ENCODE results near the gene UBN2.
"Not testable (repeated sequence)": the region's sequence is repeated elsewhere in the genome, so short reads cannot be mapped to it uniquely, and the experiment has no call there.

UBN2 gene

DNA sequence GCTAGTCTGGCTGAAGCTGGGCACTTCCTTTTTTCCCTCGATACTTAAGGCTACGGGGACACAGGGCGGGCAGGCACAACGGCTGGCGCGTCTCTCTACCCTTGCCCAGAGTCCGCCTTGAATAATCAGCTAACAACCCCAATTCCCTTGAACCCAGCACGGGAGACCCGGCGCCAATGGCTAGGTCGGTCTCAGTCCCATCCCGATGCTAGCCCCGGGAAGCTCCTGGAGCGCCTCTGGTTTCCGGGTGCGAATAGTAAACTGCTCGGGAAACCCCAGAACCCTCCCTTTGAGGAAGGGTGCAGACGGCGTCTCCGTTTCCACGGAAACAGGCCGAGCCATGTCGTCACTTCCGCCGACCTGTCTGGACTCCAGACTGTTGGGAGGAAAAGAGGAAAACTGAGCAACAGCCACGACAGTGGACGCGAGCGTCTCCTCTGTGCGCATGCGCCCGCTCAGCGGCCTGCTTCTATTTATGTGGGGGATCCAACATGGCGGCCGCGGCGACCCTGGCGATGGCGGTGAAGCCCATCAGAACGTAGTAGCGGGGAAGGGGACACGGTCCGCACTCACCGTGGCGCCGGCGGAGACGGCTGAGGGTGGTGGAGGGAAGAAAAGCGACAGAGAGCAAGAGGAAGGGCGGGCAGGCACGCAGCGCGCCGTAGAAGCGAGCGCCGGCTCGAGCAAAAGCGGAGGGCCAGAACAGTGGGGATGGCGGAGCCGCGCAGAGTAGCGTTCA lies at the start of gene UBN2:
TSS of gene UBN2 (plus strand) at position 464 of the 739 bp plus-strand sequence. CDS start at position 712, 248 bp downstream.
- DNase-seq: peak; percentile 91

DNA sequence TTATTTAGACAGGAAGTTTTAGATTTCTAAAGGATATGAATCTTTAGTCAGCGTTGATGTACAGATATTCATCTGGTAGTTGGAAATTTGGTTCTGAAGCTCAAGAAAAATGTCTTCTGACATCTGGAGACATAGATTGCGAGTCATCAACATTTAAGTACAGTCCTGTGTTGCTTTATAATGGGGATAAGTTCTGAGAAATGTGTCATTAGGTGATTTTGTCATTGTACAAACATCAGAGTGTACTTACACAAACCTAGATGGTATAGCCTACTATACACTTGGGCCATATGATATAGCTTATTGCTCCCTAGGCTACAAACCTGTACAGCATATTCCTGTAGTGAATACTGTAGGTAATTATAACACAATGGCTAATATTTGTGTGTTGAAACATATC lies 49.6 kb upstream of the UBN2 start:
- no peak for DNase-seq

DNA sequence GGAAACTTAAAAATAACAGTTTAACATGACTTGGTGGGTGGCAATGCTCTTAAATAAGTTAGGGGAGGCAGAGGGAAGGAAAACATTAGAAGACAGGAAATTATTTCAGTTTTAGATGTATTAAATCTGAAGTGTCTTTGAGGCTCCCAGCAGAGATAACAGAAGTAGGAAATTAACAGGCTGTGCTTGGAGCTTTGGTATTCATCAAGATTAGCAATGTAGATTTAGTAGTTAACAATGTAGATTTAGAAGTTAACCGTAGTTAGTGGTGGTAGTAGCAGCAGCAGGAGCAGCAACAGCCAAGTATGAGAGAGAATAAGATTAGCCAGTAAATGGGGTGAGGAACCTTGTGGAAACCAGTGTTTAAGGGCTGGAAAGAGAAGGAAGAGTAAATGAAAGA lies 48.7 kb upstream of the UBN2 start:
- no peak for DNase-seq

DNA sequence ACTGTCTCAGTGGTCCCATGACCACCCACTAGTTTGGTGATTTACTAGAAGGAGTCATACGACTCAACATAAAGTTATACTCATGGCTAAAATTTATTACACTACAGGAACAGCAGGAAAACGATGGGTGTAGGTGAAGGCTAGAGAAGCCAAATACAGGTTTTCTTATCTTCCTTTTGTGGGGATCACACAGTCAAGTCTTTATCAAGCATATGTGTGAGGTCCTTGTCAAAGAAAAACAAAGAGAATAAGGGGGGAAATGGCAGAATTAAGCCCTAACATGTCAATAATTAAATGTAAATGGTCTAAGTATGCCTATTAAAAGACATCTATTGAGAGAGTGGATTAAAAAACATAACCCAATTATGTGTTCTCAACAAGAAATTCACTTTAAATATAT lies 47.8 kb upstream of the UBN2 start:
- no peak for DNase-seq

DNA sequence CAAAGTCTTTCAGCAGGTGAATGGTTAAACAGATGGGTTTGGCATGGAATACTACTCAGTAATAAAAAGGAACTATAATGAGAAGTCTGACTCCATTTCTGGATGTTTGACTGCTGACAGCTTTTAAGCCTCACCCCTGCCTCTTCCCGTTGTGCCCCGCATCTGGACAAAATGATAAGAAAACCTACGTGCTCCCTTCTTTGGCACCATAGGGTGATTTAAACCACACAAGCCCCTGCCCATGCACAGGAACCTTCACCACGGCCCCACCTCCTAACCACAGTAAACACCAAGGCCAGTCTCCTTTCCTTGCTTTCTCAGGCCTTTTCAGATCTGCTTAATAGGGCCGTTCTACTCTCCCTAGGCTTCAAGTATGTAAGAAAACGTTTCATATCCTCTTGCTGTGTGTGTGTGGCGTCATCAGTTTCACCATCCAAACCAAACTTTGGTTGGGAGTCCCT lies 47.1 kb upstream of the UBN2 start:
- no peak for DNase-seq

DNA sequence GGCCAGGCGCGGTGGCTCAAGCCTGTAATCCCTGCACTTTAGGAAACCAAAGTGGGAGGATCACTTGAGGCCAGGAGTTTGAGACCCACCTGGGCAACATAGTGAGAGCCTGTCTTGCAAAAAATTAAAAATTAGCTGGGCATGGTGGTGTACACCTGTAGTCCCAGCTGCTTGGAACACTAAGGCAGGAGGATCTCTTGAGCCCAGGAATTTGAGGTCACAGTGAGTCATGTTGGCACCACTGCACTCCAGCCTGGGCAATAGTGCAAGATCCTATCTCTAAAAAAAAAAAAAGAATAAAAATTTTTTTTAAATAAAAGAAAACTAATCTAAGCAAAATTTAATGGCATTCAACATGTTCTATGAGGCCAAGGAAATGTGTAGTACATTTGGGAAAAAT lies 44.9 kb upstream of the UBN2 start:
- no peak for DNase-seq

DNA sequence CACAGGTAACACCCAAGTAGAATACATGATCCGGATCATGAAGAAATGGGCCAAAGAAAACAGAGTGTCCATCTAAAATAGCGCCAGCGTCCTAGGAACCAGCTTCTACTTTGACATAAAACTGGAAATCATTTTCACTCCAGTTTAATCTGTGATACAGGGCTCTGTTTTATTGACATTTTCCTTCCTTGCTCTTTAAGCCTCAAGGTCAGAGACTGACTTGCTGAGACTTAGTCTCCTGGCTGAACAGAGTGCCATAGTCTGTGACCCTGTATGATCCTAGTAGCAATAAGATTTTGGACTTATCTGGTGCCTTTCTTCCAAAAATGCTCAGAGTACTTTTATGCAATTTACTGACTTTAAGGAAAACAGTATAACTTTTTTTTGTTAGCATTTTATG lies 41.7 kb upstream of the UBN2 start:
- no peak for DNase-seq

DNA sequence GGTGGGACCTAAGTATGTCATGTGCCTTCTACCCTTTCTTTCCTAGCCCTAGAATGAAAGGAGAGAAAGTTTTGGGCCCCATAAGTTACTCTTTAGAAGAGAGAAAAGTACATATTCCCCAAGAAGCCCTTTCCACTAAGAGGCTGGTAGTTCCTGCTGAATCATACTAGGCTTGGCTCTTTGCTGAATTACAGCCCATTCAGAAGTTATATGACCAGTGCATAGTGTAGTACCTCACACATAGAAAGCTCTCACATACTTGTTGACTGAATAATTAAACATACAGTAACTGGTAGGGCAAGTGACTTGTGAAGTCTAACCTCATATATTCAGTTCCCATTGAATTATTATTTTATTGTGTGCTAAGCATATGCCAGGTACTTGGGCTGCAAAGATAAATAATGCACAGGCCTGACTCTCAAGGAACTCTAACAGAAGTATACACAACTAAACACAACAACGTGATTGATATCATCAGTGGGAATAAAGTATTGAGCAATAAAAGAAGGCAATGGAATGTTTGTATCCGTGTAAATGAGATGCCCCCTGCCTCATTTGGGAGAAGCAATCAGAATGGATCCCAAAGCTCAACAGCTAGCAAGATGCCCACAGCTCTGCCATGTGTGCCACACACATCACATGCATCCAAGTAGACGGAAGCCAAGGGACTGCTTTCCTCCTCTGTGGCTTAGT lies 38.9 kb upstream of the UBN2 start:
- no peak for DNase-seq

DNA sequence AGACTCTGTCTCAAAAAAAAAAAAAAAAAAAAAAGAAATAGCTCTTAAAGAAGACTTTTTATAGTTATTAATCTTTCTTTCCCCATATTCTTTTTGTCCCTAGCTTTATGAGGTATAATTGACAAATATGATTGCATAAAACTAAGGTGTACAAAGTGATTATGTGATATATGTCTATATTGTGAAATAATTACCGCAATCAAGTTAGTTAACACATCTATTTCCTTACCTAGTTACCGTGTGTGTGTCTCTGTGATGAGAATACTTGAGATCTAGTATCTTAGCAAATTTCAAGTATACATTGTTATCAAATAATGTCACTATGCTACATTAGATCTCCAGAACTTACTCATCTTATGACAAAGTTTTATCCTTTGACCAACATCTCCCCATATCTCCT lies 30.7 kb upstream of the UBN2 start:
- no peak for DNase-seq

DNA sequence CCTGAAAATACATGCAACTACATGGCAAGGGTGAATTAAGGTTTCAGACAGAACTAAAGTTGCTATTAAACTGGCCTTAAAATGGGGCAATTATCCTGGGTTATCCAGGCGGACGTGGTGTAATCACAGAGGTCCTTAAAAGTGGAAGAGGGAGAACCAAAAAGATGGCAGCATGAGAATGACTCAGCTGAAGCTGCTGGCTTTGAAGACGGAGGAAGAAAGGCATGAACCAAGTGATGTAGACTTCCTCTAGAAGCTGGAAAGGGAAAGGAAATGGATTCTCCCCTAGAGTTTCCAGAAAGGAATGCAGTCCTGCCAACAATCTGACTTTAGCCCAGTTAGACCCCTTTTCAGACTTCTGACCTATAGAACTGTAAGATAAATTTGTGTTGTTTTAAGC lies 27.0 kb upstream of the UBN2 start:
- no peak for DNase-seq

DNA sequence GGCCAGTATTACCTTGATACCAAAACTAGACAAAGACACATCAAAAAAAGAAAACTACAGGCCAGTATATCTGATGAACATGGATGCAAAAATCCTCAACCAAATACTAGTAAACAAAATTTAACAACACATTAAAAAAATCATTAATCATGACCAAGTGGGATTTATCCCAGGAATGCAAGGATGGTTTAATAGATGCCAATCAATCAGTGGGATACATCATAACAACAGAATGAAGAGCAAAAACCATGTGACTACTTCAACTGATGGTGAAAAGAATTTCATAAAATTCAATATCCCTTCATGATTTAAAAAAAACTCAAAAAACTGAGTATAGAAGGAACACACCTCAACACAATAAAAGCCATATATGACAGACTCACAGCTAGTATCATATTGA lies 25.2 kb upstream of the UBN2 start:
- DNase-seq: no peak

DNA sequence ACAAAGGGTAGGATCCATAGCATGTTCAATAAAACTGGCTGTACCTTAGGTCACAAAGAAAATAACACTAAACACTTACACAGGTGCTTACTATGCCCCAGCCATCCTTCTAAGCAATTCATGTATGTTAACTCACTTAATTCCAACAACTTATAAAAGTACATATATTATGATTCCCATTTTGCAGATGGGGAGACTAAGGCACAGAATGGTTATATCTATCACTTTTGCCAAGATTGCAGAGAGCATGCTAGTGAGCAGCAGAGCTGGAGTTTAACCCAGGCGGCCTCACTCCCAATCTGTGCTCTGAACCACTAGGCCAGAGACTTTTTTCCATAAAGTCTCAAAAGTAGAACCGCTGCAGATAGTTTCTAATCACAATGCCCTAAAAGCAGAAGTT lies 18.9 kb upstream of the UBN2 start:
- no peak for DNase-seq

DNA sequence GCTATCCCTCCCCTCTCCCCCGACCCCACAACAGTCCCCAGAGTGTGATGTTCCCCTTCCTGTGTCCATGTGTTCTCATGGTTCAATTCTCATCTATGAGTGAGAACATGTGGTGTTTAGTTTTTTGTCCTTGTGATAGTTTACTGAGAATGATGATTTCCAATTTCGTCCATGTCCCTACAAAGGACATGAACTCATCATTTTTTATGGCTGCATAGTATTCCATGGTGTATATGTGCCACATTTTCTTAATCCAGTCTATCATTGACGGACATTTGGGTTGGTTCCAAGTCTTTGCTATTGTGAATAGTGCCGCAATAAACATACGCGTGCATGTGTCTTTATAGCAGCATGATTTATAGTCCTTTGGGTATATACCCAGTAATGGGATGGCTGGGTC lies 17.5 kb upstream of the UBN2 start:
- DNase-seq: not testable (repeated sequence)

DNA sequence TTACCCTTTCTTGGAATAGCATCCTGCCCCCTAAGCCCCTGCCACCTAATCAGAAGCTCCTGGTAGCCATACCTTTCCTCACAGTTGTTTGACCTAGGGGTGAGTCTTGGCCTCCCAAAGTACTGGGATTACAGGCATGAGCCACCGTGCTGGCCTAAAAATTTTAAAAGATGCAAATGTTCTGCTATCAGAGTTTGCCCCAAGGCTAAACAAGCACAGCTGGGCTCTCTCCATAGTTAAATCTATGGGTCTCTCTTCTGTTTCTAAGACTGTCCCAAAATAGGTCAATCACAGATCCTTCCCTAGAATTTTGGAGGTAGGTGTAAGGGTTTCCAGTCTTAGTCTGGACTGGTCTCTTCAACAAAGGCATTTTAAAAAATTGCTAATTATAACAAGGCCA lies 12.9 kb upstream of the UBN2 start:
- DNase-seq: no peak

DNA sequence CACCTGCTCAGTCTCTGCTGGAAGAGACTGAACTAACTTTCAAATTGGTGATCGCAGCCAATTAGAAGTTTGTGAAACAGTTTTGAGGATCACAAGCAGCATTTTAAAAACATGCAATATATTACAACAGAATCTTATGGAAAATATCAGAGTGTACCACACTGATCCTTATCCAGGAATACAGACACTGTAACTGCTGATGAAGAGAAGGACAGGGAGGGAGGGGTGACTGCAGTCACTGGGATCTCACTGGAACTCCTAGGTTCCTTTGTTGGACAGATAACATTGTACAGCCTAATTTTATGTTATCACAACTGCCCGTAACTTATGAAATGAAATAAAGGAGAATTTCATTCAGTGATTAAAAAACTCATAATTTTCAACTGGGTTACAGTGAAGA lies 6.8 kb upstream of the UBN2 start:
- DNase-seq: no peak

DNA sequence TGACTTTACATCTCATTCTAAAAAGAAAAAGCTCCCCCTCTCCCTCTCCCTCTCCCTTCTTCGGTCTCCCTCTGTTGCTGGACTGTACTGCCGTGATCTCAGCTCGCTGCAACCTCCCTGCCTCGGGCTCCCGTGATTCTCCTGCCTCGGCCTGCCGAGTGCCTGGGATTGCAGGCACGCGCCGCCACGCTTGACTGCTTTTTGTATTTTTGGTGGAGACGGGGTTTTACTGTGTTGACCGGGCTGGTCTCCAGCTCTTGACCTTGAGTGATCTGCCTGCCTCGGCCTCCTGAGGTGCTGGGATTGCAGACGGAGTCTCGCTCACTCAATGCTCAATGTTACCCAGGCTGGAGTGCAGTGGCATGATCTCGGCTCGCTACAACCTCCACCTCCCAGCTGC lies 6.2 kb upstream of the UBN2 start:
- not testable (repeated sequence) for DNase-seq

DNA sequence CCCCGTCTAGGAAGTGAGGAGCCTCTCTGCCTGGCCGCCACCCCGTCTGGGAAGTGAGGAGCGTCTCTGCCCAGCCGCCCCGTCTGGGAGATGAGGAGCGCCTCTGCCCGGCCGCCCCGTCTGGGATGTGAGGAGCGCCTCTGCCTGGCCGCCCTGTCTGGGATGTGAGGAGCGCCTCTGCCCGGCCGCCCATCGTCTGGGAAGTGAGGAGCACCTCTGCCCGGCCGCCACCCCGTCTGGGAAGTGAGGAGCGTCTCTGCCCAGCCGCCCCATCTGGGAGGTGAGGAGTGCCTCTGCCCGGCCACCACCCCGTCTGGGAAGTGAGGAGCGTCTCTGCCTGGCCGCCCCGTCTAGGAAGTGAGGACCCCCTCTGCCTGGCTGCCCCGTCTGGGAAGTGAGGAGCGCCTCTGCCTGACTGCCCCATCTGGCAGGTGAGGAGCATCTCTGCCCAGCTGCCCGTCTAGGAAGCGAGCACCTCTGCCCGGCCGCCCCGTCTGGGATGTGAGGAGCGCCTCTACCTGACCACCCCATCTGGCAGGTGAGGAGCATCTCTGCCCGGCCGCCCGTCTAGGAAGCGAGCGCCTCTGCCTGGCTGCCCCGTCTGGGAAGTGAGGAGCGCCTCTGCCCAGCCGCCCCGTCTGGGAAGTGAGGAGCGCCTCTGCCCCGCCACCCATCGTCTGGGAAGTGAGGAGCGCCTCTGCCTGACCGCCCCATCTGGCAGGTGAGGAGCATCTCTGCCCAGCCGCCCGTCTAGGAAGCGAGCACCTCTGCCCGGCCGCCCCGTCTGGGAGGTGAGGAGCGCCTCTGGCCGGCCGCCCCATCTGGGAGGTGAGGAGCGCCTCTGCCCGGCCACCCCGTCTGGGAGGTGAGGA lies 5.5 kb upstream of the UBN2 start:
- DNase-seq: not testable (repeated sequence)

DNA sequence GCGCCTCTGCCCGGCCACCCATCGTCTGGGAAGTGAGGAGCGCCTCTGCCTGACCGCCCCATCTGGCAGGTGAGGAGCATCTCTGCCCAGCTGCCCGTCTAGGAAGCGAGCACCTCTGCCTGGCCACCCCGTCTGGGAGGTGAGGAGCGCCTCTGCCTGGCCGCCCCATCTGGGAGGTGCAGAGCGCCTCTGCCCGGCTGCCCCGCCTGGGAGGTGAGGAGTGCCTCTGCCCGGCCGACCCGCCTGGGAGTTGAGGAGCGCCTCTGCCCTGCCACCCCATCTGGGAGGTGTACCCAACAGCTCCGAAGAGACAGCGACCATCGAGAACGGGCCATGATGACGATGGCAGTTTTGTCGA lies 4.9 kb upstream of the UBN2 start:
- DNase-seq: not testable (repeated sequence)

DNA sequence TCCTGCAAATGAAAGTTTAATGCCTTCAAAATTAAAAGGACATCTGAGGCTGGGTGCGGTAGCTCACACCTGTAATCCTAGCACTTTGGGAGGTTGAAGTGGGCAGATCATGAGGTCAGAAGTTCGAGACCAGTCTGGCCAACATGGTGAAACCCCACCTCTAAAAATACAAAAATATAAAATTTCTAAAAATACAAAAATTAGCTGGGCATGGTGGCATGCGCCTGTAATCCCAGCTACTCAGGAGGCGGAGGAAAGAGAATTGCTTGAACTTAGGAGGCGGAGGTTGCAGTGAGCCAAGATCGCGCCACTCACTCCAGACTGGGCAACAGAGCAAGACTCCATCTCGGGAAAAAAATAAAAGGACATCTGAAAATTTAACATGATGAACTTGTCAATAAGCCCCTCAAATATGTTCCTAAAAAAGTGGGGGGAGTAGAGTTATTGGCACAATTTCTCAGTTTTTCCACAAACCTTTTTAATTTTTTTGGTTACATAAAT lies 4.0 kb upstream of the UBN2 start:
- DNase-seq: not testable (repeated sequence)

DNA sequence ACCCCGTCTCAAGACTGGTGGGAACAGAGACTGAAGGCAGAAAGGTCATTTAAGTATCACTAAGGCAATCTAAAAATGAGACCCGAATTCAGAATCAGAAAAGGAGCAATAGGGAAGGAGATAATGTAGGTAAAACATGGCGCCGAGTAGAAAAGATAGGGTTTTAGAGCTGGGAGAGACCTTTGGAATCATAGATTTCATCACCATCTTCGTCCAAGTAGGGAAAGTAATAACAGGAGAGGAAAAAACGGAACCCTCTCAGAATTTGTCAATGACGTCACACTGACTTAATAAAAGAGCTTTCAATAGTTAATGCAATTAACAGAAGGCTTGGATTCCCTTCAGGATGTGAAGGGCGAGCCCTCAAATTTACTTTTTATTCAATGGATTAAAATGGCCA lies 1.0 kb upstream of the UBN2 start:
- DNase-seq: no peak

DNA sequence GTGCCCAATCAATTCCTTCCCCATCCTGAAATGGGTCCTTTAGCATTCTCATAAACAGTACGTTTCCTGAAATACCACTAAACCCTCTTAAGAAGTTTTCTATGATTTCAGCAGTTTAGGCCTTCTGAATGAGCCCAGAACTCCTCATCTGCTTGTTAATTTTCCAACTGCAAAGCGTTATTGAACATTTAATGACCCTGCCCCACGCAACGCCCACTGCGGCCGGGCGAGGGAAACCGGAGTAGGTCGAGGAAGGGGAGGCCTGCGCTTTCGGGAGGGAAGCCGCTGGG lies 608 bp upstream of the UBN2 start:
- DNase-seq: no peak

DNA sequence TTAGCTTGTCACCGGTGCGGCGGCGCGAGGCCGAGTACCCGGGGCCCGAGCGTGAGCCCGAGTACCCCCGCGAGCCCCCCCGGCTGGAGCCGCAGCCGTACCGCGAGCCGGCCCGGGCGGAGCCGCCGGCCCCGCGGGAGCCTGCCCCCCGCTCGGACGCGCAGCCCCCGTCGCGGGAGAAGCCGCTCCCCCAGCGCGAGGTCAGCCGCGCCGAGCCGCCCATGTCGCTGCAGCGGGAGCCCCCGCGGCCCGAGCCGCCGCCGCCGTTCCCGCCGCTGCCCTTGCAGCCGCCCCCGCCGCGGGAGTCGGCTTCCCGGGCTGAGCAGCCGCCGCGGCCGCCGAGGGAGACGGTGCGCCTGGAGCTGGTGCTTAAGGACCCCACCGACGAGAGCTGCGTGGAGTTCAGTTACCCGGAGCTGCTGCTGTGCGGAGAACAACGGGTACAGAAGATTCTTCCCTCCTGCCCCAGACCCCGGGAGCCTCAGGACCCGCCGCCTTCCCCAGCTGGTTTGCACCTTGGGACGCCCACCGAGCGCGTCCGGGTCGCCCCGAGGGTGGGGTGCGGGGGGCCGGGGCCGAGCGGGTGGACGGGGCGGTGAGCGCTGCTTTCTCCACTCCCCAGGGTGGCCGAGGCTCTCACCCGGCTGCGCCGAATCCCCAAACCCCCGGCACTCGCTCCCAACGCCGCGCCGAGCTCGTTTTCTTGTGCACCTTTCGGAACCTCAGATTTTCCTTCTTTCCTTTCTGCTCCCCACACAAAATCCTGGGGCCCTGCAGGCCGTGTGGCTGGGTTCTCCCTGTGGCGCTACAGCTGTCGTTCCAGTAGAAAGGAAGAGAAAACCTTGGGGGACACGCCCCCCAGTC lies 708 bp downstream of the UBN2 start:
- DNase-seq: no peak

DNA sequence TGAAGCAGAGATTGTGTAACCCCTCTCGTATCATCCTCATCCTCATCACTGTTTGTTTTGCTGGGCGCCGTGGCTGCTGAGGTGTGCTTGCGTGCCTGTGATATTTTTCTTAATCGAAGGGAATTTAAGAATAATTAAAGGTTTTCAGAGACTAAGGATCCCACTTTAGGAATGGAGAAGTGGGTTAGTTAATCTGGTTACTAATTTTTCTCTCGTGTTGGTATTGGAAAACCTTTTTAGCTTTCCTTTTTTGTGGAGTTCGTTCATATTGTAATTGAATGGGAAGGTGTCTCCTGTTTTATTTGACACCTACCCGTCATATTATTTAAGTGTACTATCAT lies 1.3 kb downstream of the UBN2 start:
- DNase-seq: no peak
